ENCODE measurements around the gene FXYD6.
"Not testable (repeated sequence)": the region's sequence is repeated elsewhere in the genome, so short reads cannot be mapped to it uniquely, and the experiment has no call there.

FXYD6 gene, protein sequence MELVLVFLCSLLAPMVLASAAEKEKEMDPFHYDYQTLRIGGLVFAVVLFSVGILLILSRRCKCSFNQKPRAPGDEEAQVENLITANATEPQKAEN

DNA sequence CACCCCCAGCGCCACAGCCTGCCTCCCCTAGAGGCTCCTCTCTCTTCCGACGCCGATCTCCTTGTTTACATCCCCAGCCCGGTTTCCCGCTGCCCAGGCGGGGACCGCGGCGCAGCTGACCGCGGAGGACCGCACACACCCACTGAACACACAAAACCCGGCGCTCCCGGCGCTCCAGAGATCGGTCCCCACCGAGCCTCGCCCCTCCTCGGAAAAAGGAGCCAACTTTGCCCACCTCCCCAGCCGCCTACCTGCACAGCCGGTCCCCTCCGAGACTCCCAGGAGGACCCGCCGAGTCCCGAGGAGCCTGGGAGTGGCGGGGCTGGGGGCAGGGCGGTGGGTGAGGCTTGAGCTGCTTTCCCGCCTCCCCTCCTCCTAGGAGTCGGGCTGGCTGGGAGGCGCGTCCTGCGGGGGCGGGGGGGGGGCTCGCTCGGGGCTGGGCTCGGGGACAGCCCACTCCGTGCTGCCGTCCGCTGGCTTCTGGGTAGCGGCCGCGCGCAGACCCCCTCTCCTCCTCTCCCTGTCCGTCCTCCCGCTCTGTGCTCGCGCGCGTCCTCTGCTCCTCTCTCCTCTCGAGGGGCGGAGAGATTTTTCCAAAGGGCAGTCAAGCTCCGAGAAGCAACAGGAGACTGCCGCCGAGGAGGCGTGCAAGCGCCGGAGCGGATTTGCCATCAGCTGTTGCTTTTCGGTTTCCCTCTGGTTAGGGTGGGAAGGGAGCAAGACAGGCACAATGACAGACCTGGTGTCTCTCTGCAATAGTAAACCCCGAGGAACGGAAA, at the start of gene FXYD6:
FXYD6 (minus strand) TSS at position 318 of the 779 bp plus-strand sequence. CDS start 33,882 bp downstream, outside the sequence.
- DNase-seq = no peak

DNA sequence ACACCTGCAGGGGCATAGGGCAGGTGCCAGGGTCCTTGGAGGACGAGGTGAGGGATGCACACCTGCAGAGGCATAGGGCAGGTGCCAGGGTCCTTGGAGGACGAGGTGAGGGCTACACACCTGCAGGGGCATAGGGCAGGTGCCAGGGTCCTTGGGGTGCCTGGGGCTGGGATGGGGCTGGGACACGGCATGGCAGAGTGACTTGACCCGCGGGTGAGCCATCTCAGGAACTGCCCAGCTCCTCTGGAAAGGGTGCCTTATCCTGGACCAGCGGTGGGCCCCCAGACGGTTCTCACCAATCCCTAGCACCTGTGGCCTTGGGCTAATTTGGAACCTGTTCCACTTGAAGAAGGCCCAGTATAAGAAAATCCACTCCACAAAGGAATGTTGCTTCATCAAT, 49.7 kb upstream of the FXYD6 start:
- not testable (repeated sequence) for DNase-seq

DNA sequence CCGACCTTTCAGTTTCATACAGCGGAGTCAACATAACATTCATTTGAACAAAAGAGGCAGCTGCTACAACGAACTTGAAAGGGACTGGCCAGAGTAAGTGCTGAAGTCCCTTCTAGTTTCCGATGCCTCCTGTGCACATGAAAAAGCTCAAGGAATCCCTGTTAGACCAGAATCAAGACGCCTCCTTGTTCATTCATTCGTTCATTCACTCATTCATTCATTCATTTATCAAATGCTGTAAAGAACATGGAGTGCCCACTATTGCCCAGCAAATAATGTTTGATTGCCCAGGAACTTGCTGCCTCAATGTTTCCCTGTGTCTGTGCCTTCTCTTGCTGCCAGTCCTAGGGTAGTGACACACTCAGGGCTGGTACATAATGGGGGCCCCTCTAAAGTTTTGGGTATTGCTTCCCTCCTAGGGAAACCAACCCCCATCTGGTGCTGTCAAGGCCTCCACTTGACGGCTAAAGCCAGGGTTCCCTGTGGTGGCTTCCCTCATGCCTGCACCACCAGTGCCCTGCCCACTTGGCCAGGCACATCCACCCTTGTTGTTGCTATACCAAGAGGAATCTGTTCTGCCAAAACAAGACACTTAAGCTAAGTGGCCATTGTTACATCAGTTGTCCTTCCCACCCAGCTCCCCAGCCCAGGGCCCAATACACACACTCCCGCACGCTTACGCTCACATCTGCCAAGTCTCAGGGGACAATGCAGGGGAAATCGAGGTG, 48.9 kb upstream of the FXYD6 start:
- no peak for DNase-seq

DNA sequence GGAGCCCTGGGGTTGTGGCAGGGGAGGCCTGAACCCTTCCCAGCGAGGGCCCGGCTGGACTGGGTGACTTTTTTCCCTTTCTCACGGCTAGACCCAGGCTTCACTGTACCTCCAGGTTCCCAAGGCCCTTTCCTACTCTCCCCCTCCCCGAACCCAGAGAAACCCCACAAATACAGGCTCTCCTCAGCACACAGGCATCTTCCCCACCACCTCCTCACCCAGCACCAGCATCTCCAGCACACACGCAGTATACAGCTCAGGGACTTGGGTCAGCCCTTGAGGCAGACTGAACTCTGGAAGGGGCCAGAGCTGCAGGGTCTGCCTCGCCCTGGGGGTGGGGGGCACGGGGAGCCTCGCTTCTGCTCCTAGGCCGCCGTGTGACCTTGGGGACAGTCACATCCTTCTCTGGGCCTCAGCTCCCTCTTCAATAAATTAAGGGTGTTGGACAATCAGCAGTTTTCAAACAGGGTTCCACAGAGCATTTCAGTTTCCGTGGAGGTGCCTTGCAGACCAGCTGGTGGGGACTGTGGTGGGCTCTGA, 48.2 kb upstream of the FXYD6 start:
- DNase-seq = no peak

DNA sequence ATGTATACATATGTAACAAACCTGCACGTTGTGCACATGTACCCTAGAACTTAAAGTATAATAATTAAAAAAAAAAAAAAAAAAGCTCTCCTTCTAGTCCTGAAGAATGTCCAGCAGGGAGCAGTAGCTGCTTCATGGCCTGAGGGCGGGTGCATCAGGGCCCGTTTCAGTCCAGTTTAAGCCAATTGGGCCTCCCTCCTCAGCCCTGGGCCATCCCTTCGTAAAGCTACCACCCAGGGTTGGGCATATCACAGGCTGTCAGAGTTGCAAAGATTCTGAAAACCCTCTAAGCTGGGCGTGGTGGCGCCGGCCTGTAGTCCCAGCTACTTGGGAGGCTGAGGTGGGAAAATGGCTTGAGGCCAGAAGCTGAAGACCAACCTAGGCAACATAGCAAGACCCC, 47.3 kb upstream of the FXYD6 start:
- DNase-seq = no peak

DNA sequence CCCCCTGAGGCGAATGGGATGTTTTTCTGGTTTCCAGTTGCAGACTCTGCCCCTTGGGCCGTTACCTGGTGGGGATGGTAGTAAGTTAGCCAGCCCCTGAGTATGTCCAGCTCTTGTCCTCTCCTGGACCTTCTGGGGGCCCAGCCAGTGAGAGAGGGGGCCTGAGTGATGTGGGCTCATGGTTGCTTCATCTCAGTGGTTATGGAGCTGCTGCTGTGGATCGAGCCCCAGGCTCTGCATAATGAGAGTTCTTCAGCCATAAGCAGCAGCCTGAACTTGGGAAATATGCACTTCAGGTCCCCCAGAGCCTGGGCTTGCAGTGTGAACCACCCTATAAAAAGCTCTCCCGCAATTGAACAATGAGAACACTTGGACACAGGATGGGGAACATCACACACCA, 46.8 kb upstream of the FXYD6 start:
- no peak for DNase-seq

DNA sequence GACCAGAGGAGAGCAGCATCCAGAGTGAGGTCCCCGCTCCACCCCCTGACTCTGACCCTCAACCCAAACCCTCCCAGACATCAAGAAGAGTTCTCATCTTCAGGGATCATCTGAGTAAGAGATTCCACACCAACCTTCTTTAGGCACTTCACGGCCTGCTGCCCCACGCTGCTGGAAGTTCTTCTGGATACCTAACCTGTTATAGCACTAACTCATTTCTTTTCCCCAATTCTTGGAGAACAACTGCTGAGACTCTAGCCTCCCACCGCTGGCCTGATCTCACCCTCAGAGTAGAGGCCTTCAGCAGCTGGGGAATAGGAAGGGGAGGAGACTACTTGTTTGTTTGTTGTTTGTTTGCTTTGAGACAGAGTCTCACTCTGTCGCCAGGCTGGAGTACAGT, 45.4 kb upstream of the FXYD6 start:
- no peak for DNase-seq

DNA sequence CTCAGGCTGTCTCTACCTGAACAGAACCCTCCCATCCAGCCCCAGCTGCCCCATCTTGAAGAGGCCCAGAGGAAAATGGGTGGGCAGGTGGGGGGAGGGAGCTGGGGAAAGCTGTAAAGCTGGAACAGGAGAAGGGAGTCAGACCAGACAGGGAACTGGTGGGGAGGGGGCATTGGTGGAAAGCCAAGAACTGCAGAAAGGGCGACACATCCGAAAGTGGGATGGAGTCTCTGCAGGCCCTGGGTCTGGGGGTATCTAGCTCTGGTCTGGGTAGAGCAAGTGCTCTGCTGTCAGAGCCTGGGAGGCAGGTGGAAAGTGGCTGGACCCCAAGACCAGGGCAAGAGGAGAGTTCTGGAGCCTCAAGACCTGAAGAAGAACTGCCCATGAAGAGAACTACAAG, 45.0 kb upstream of the FXYD6 start:
- DNase-seq = no peak

DNA sequence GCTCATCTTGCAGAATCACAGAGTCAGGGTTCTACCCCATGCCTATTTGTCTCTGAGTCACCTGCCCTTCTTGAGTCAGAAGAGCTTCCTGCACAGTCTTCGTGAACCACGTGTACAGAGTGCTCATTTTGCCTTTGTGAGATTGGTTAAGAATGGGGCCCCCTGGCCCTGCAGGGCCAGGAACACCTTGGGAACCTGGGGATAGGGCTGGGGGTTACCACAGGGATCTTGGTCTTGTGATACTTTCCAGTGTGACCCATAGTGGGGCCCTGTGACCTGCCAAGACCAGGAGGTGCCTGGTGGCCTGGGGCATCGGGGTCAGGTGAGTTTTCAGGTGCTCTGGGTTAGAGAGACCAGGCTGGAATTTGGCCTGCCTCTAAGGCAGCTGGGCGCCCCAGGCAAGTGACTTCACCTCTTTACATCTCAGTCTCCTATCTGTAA, 43.3 kb upstream of the FXYD6 start:
- DNase-seq = no peak

DNA sequence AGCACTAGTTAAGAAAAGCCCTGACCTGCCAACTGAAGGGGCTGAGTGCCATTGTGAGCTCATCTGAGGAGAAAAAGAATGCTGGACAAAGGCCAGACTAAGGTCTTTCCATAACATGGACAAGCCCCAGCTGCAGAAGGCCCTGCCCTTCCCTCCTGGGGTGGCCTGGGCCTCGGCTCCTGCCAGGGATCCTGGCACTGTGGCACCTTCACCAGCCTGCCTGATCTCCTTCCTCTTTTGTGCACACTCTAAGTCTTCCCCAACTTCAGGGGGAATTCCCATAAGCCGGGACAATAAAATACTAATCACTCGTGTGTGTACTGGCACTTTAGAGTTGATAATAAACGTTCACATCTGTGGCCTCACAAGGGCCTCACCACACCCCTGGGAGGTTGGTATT, 42.9 kb upstream of the FXYD6 start:
- no peak for DNase-seq

DNA sequence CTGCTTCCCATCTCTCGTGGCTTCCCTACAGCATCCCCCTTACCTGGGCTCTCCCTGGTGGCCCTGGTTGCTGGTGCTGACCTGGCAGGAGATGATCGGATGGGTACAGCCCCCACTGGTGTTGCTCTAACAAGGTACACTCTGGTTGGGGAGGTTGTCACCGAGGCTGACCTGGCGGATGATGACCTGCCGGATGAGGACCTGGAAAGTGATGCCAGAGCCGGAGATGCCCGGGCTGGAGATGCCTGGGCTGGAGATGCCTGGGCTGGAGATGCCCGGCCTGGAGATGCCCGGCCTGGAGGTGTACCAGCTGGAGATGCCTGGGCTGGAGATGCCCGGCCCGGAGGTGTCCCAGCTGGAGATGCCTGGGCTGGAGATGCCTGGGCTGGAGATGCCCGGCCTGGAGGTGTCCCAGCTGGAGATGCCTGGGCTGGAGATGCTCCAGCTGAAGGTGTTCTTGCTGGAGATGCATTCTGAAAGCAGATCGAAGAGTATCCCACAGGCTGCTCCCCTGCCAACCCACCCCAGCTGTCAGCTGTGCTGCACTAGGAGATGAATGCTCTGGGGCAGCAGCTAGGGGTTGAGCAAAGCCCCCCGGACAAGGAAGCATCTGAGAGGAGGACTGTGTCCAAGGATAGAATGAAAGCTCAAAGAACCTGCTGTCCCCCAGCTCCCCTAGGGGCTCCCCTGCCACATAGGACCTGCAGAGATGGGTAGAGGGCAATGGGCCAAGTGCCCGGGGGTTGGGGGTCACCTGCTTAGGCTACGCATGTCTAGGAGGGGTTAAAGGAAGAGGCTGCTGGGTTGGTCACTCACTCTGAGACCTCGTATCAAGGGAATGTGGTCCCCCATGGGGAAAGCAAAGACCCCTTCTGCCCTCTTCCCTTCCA, 42.2 kb upstream of the FXYD6 start:
- no peak for DNase-seq

DNA sequence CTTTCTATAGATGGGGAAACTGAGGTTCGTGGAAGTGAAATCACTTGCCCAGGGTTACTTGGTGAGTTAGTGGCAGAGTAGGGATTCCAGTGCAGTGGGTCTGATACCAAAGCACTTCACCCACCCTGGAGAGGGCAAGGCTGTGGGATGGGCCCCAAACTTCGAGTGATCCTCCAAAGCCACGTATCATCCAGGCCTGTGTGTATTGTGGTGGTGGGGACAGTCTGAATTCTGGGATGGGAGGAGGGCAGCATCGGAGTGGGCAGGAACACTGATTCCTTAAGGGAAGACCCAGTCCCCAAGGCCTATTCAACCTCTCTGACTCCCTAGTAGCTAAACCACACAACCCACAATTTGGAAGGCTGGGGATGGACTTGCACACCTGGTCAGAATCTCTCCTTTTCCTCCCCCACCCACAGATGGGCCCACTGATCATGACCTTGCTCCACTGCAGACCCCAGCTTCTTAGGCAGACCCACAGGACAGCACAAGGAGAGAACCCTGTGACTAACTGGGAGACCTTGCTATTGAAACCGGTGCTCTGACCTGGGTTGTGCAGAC, 41.2 kb upstream of the FXYD6 start:
- no peak for DNase-seq

DNA sequence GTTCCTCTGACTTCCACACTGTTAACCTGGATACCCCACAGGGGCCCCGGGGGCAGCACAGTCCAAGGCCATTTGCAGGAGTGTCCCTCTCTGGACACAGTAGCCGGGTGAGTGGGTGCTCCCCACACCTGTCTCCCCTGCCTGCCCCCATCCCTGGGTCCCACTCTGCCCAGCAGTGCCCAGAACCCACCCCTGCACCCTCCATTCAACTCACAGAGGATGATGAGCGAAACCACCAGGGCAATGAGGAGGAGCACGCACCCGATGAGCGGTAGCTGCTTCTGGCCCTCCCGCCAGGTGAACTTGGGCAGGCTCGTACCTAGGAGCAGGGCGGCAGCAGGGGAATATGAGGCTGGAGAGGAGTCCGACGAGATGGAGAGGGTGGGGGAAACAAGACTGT, 40.5 kb upstream of the FXYD6 start:
- no peak for DNase-seq

DNA sequence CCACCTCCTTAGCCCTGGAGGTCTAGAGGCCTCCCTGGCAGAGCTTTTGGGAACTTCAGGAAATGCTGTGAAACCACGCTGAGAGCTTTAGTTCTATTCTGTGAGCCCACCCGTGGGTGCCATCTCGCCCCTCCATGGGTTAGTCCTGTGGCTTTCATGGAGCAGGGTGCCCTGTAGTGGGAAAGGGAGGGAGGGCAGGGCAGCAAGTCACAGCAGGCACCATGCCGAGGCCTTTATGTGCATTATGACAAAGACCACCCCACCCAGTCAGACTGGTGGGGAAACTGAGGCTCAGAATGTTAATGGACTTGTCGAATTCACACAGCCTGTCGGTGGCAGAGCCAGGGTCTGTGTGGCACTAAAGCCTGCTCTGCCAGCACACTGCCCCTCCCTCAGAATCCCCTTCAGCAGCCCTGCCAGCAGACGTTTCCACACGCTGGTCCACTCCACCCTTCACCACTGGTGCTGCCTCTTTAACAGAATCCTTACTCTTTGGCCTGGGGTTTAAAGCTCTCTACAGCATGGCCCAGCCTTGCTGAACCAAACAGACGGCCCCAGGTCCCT, 39.3 kb upstream of the FXYD6 start:
- no peak for DNase-seq

DNA sequence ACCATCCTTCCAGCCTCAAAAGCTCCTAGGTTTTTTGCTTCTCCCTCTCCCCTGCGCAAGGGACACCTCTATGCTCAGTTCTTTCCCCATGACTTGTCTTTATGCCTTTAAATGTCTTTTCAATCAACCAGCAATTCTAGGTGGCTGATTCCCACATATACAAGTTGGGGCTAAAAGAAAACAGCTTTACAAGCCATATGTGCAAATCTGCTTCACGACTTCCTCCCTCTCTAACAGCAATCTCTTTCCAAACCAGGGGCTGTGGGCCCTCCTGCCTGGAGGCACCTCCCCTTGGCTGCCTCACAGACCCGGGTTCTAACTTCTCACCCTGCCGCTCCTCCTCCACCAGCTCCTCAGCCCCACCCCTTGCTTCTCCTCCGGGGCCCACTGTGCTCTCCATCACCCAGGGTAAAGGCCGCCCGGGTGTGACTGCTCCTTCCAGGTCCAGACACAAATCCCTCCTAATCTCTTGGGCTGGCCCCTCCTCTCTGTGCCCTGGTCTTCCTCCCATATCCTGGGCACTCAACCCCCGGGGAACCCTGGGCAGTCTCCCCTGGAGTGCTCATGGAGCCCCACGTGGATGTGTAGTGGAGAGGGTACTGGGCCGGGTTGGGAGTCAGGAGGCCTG, 38.6 kb upstream of the FXYD6 start:
- no peak for DNase-seq

DNA sequence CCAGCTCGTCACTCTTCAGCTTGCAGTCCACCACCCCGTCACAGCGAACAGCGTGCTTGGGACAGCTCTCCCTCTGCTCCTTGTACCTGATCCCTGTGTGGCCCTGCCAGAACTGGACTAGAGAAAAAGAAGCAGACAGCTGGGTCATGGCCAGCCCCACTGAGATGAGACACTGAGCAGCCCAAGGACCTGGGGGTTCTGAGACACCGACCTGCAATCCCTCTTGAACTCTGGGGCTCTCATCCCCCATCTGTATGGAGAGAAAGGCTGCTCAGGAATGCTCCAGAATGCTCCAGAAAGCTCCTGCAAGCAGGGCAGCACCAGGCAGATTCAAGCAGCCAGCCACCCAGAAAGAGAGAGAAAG, 37.9 kb upstream of the FXYD6 start:
- no peak for DNase-seq

DNA sequence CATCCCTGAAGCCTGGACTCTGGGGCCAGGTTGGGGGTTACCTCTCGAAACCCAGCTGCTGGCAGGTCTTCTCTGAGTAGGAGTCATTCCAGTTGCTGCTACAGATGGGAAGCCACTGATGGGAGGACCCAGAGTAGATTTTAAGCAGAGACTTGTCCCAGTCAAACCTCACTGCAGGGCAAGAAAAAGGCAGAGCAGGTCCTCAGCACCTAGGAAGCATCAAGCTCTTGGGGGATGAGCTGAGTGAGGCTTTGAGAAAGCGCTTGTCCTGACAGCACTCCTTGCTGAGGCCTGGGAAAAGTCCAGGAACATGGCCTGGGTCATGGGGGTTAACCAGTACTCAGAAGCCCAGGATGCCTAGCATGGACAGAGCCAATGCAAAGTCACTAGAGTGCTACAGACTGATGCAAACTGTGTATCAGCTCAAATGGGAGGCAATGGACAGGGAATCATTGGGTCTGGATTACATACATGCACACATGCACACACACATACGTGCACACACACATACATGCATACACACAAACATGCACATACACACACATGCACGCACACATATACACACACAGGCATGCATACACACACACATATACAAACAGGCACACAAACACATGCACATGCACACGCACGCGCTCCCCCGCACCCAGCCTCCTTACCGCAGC, 37.4 kb upstream of the FXYD6 start:
- DNase-seq = no peak

DNA sequence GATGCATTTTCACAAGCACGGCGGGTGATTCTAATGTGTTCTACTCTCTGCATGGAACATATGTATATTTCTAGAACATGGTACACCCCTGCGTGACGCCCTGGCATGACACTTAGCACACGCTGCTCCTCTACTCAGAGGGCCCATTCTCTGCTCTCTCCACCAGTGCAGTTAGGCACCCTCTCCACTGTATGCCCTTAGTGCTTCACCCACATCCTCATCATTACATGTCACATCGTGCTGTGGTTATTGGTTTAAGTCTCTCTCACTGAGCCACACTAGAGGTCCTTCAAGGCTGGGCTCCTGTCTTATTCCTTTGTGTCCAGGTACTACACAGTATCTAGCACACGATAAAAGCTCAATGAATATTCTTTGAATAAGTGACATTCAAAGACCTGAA, 36.0 kb upstream of the FXYD6 start:
- no peak for DNase-seq

DNA sequence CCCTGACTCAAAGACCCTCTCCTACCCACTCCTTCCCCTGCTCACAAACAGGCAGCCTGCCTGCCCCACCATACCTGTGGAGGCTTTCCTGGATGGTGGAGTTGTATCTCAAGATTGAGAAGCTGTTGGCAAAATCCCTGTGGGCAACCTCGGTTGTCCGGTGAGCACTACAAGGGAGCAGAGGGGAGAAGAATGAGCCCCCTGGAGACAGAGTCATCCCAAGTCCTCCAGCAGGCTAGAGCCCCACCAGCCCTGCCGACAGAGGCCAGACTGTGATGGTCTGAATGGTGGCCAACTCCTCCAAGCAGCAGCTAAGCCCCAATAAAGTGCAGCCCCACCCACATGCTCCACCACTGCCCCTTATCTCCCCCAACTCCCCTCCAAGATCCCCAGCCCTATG, 35.2 kb upstream of the FXYD6 start:
- no peak for DNase-seq

DNA sequence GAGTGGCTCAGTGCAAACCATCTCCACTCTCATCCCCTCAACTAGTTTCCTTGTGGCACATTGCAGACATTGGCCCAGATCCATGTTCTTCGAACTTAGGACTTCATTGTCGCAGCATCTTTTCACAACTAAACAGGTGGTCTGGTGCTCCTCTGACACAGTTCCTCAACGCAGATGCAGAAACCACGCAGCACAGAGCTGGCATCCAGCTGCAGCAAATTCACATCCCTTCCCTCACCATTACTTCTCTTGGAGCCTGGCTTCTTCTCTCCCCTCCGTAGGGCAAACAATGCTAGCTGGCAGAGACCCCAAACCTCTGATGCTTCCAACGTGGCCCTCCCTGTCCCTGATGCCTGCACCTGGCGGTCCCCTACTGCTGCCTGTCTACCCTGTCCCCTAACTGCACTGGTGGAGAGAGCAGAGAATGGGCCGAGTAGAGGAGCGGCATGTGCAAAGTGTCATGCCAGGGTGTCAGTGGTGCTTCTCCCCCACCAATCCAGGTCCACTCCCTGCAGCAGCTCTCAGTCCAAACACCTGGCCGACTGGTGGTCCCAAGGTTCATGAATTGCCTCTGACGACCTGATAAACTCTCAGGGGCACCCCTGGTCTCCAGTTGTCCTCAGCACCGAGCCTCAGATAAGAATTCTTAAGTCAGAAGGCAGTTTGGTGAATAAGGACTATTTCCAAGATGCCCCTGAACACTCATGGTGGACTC, 34.6 kb upstream of the FXYD6 start:
- DNase-seq = no peak

DNA sequence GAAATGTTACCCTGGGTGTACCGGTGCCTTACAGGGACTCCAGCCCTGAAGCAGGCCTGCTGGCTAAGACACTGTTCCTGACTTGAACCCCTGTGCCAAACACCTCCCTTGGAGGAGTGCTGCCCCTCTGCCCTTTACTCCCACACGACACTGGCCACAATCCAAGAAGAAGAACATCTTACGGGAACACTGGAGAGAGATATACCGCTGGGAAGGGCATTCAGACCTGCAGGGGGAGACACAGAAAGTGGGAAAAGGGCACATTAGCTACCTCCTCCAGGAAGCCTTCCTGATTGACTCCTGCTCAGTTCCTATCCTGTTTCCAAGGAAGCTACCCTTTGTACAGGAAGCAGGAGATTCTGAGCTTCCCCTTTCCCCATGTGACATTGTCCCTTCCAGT, 34.1 kb upstream of the FXYD6 start:
- DNase-seq = no peak
